ENCODE measurements around the gene ADGB.
"Not testable (repeated sequence)": the region's sequence is repeated elsewhere in the genome, so short reads cannot be mapped to it uniquely, and the experiment has no call there.

DNA sequence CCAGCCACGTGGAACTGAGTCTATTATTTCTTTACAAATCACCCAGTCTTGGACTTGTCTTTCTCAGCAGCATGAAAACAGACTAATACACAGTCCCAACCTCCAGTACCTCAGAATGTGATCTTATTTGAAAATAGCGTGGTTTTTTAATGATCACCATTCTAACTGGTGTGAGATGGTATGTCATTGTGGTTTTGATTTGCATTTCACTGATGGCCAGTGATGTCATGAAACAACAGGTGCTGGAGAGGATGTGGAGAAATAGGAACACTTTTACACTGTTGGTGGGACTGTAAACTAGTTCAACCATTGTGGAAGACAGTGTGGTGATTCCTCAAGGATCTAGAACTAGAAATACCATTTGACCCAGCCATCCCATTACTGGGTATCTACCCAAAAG lies 32.1 kb upstream of the ADGB start:
- TF ChIP-seq, protein P1, sequence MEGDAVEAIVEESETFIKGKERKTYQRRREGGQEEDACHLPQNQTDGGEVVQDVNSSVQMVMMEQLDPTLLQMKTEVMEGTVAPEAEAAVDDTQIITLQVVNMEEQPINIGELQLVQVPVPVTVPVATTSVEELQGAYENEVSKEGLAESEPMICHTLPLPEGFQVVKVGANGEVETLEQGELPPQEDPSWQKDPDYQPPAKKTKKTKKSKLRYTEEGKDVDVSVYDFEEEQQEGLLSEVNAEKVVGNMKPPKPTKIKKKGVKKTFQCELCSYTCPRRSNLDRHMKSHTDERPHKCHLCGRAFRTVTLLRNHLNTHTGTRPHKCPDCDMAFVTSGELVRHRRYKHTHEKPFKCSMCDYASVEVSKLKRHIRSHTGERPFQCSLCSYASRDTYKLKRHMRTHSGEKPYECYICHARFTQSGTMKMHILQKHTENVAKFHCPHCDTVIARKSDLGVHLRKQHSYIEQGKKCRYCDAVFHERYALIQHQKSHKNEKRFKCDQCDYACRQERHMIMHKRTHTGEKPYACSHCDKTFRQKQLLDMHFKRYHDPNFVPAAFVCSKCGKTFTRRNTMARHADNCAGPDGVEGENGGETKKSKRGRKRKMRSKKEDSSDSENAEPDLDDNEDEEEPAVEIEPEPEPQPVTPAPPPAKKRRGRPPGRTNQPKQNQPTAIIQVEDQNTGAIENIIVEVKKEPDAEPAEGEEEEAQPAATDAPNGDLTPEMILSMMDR (conservative IDR thresholded peaks at IDR 0.05; ENCODE audit: low read length): not testable (repeated sequence)
- TF ChIP-seq EZH2phosphoT487 (IDR thresholded peaks at IDR 0.05; ENCODE audit: borderline replicate concordance, low read depth, low read length): not testable (repeated sequence)

Measured in OCI-LY7 (cell line).